Activated naive CD8-positive, alpha-beta T cell (primary cell): Measurements from ENCODE around the gene RTKN2.

Experiments
- H3K27ac Mint-ChIP-seq: one replicate; pipeline ENCODE4 v1.8.0; 2021; ENCODE audit warnings: mixed read lengths
- H3K27me3 Mint-ChIP-seq: one replicate; pipeline ENCODE4 v1.8.0; 2021; ENCODE audit warnings: mixed read lengths
- H3K36me3 Mint-ChIP-seq: one replicate; pipeline ENCODE4 v1.8.0; 2021; ENCODE audit warnings: mixed read lengths
- H3K4me1 Mint-ChIP-seq: one replicate; pipeline ENCODE4 v1.8.0; 2021; ENCODE audit warnings: low read depth, mixed read lengths
- H3K4me3 Mint-ChIP-seq: one replicate; pipeline ENCODE4 v1.8.0; 2021; ENCODE audit warnings: mild to moderate bottlenecking, mixed read lengths
- H3K9me3 Mint-ChIP-seq: one replicate; pipeline ENCODE4 v1.8.0; 2021; ENCODE audit warnings: low read depth, mixed read lengths

The RTKN2 gene

DNA sequence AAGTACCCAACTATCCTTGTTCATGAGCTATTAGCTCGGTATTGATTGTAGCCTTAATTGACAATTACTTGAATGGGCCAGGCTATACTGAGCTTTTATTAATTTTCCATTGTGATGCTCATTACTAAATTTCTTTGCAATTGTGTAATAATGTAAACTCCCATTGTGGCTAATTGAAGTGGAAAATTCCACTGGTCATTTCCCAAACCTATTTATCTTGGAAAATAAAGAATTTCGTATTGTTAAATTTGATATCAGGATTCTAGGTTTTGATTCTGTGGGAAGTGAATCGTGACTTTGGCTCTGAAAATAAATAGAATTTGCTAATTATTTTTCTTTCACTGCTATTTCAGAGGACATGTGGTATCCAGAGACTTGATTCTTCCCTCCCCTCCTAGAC, 111.0 kb downstream of the RTKN2 start:
- H3K4me3 Mint-ChIP-seq, result no peak overlapping the region
- H3K4me1 Mint-ChIP-seq, result peaks cover 15% of the 10 kb centered on the region
- H3K27me3 Mint-ChIP-seq, result no peaks in the 10 kb centered on the region
- H3K27ac Mint-ChIP-seq, result no peak overlapping the region
- H3K9me3 Mint-ChIP-seq, result no peaks in the 10 kb centered on the region
- peaks cover 2% of the 10 kb centered on the region for H3K36me3 Mint-ChIP-seq

- H3K27ac Mint-ChIP-seq, result no peak overlapping the region
- H3K9me3 Mint-ChIP-seq, result peaks cover 10% of the 10 kb centered on the region
- no peaks in the 10 kb centered on the region for H3K27me3 Mint-ChIP-seq
- peaks cover 10% of the 10 kb centered on the region for H3K4me1 Mint-ChIP-seq
- H3K36me3 Mint-ChIP-seq, result peaks cover 7% of the 10 kb centered on the region
- H3K4me3 Mint-ChIP-seq, result no peak overlapping the region
Measured at GRCh38 chr10:62155054-62155680, 113.5 kb downstream of the RTKN2 start.

DNA sequence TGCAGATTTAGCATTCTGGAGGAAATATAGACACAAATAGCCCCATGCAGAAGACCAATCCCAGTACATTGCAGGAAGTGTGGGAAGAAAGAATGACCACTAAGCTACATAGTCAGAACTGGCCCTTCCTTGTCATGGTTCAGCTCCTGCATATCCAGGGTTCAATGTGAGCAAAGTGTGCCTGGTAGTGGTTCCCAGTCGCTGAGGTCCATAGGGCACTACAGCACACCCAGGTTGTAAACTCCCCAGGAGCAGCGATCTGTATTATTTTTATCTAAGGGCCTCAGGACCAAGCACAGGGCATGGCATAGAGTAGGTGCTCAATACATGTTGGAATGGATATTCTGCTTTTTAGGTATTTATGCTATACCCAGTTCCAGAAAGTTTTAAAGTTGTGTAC, 114.4 kb downstream of the RTKN2 start:
- Mint-ChIP-seq H3K27ac (no peak overlapping the region), H3K27me3 (no peaks in the 10 kb centered on the region), H3K4me3 (no peak overlapping the region), H3K36me3 (peaks cover 7% of the 10 kb centered on the region), H3K4me1 (peaks cover 6% of the 10 kb centered on the region), H3K9me3 (peaks cover 10% of the 10 kb centered on the region)

DNA sequence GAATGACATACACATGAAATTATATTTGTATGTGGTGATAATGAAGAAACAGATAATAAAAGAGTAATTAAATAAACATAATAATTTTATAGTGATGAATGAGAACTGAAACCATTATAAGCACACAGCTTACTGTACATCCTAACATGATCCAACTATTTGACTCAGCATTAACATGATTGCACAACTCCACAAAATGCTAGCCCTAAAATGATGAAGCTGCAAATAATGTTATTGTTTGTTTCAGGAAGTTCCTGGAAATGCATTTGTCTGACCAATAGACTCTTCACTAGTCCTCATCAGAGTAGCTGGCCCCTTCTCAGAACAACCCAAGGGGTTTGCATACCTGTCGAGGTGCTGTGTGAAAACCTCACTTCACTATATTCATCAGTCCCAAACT, 115.5 kb downstream of the RTKN2 start:
- H3K9me3 Mint-ChIP-seq, result peaks cover 10% of the 10 kb centered on the region
- no peak overlapping the region for H3K27ac Mint-ChIP-seq
- H3K4me1 Mint-ChIP-seq, result peaks cover 6% of the 10 kb centered on the region
- H3K36me3 Mint-ChIP-seq, result peaks cover 7% of the 10 kb centered on the region
- no peak overlapping the region for H3K4me3 Mint-ChIP-seq
- no peaks in the 10 kb centered on the region for H3K27me3 Mint-ChIP-seq

DNA sequence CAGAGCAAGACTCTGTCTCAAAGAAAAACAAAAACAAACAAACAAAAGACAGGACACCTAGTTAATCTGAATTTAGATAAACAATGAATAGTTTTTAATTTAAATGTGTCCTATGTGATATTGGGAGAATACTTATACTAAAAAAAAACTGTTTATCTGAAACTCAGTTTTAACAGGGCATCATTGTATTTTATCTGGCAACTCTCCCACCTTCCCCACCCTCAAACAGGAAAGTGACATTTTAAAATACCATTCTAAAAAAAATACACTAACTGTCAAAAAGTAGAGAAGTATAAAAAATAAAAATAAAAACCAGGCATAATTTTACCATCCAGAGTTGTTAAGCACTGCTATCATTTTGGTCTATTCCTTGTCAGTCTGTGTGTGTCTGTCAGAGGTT, 119.0 kb downstream of the RTKN2 start:
- H3K27me3 Mint-ChIP-seq, result no peaks in the 10 kb centered on the region
- H3K36me3 Mint-ChIP-seq, result peaks cover 7% of the 10 kb centered on the region
- peaks cover 13% of the 10 kb centered on the region for H3K4me1 Mint-ChIP-seq
- H3K9me3 Mint-ChIP-seq, result peaks cover 10% of the 10 kb centered on the region
- no peak overlapping the region for H3K4me3 Mint-ChIP-seq
- no peak overlapping the region for H3K27ac Mint-ChIP-seq

DNA sequence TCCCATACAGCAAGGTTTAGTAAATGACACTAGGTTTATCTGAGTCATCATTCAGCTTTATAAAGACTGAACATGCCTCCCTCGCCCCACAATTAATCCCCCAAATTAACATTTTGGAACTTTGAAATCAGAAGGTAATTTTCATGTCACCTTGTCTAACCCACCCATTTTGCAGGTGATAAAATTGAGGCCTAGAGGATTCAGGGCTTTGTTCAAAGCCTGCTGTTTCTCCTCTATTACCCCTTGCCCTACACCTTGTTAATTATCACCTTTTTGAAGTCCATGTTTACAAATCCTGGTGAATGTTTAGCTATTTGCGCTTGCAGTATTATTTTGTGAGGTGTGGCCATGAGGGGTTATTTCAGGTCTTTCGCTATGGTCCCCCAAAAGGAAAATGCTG, 120.5 kb downstream of the RTKN2 start:
- H3K36me3 Mint-ChIP-seq, result peaks cover 7% of the 10 kb centered on the region
- H3K4me3 Mint-ChIP-seq, result no peak overlapping the region
- no peaks in the 10 kb centered on the region for H3K27me3 Mint-ChIP-seq
- H3K27ac Mint-ChIP-seq, result peak overlapping the region; percentile 8
- peaks cover 13% of the 10 kb centered on the region for H3K4me1 Mint-ChIP-seq
- peaks cover 10% of the 10 kb centered on the region for H3K9me3 Mint-ChIP-seq

DNA sequence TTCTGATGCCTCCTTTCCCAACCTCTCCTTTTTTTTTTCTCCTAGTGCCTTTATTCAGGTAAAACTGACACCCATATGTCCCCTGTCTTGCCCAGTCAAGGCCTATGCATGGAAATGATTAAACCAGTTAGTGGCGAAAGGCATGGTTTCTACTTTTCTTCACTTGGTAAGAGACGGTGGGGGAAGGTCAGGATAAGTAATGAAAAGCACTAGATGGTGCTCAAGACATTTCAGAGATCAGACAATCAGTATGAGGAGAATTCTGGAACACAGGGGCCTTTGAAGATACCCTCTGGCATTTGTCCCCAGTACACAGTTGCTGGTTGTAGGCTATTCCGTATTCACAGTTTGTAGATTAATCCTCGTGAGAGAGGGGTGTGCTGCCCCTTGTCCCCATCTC, 121.2 kb downstream of the RTKN2 start:
- Mint-ChIP-seq H3K36me3 (peaks cover 7% of the 10 kb centered on the region), H3K27ac (no peak overlapping the region), H3K27me3 (no peaks in the 10 kb centered on the region), H3K9me3 (peaks cover 10% of the 10 kb centered on the region), H3K4me1 (peaks cover 13% of the 10 kb centered on the region), H3K4me3 (no peak overlapping the region)

DNA sequence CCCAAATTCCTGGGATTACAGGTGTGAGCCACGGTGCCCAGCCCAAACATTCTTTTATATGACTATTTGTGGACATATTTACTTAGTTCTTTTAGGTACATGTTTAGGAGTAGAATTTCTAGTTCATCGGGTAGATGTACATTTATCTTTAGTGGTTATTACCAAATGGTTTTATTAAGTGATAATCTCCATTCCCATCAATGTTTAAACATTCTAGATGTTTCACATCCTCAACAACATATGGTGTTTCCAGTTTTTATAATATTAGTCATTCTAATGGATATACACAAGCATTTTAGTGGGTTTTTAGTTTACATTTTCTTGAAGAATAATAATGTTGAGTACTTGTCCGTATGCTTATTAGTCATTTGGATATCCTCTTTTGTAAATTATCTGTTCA, 131.7 kb downstream of the RTKN2 start:
- H3K9me3 Mint-ChIP-seq, result no peaks in the 10 kb centered on the region
- H3K27ac Mint-ChIP-seq, result no peak overlapping the region
- H3K4me3 Mint-ChIP-seq, result no peak overlapping the region
- H3K36me3 Mint-ChIP-seq, result peaks cover 7% of the 10 kb centered on the region
- H3K27me3 Mint-ChIP-seq, result no peaks in the 10 kb centered on the region
- H3K4me1 Mint-ChIP-seq, result no peaks in the 10 kb centered on the region

- Mint-ChIP-seq H3K36me3 (peaks cover 13% of the 10 kb centered on the region), H3K9me3 (peaks cover 13% of the 10 kb centered on the region), H3K27me3 (no peaks in the 10 kb centered on the region), H3K27ac (no peak overlapping the region), H3K4me1 (no peaks in the 10 kb centered on the region), H3K4me3 (no peak overlapping the region)
Measured at GRCh38 chr10:62133618-62134017, 135.0 kb downstream of the RTKN2 start.
